Keratinocyte (primary cell): ENCODE results near the gene MAP7. TPM values are rescaled to one million over a fixed set of nuclear protein-coding genes. Genes with fewer than 3 reads are reported as not detected.

Experiments
- DNase-seq: peaks from one replicate; pipeline ENCODE4 v3.0.0-alpha.2; 2011; ENCODE audit warnings: low read depth, missing footprints, low spot score
- FAIRE-seq: peaks from 2 replicates; lab custom pipeline; 2011; peaks lifted over from hg19 to GRCh38; lab: Jason Lieb, UNC
- H2AFZ ChIP-seq: 2 replicates; pipeline ENCODE4 v1.6.0; 2012; ENCODE audit warnings: low read length, control low read depth, inconsistent platforms; ENCODE audit not compliant: control insufficient read depth
- H3K27ac ChIP-seq: 2 replicates; pipeline ENCODE4 v1.5.1; 2011; ENCODE audit warnings: low read length; ENCODE audit not compliant: control insufficient read depth, insufficient read depth
- H3K27me3 ChIP-seq: 3 replicates; pipeline ENCODE4 v1.6.0; 2011; ENCODE audit warnings: low read length; ENCODE audit not compliant: control insufficient read depth, insufficient read depth; ENCODE audit errors: extremely low read depth
- H3K36me3 ChIP-seq, 2 experiments: 2 replicates in 1 of 2; 3 replicates in 1 of 2; pipeline ENCODE4 v1.5.1; 2011; ENCODE audit warnings: low read length in 2 of 2, mild to moderate bottlenecking in 1 of 2; ENCODE audit not compliant: control insufficient read depth in 2 of 2, insufficient read depth in 2 of 2; ENCODE audit errors: extremely low read depth in 1 of 2
- H3K4me1 ChIP-seq: 3 replicates; pipeline ENCODE4 v1.5.1; 2011; ENCODE audit warnings: low read length; ENCODE audit not compliant: control insufficient read depth, insufficient read depth; ENCODE audit errors: extremely low read depth
- H3K4me2 ChIP-seq: 3 replicates; pipeline ENCODE4 v1.6.0; 2011; ENCODE audit warnings: low read depth, low read length; ENCODE audit not compliant: control insufficient read depth, insufficient read depth; ENCODE audit errors: extremely low read depth
- H3K4me3 ChIP-seq, 3 experiments: fragments of 200-600 bp in 1 of 3; sonication (generic) in 1 of 3; 2 replicates in 2 of 3; 3 replicates in 1 of 3; pipeline ENCODE4 v1.5.1; 2011 to 2016; ENCODE audit warnings: low read length in 3 of 3, mild to moderate bottlenecking in 3 of 3, control low read depth in 2 of 3, inconsistent platforms in 1 of 3, low read depth in 1 of 3, mixed read lengths in 1 of 3, mixed run types in 1 of 3, moderate library complexity in 1 of 3; ENCODE audit not compliant: control insufficient read depth in 2 of 3, insufficient read depth in 2 of 3; ENCODE audit errors: extremely low read depth in 1 of 3
- H3K79me2 ChIP-seq: 2 replicates; pipeline ENCODE4 v1.6.0; 2012; ENCODE audit warnings: low read length; ENCODE audit not compliant: control insufficient read depth, insufficient read depth
- H3K9ac ChIP-seq: 3 replicates; pipeline ENCODE4 v1.6.0; 2011; ENCODE audit warnings: low read length; ENCODE audit not compliant: control insufficient read depth, insufficient read depth; ENCODE audit errors: extremely low read depth
- H3K9me1 ChIP-seq: 3 replicates; pipeline ENCODE4 v1.6.0; 2011; ENCODE audit warnings: low read length; ENCODE audit not compliant: control insufficient read depth, insufficient read depth; ENCODE audit errors: extremely low read depth
- H3K9me3 ChIP-seq: 2 replicates; pipeline ENCODE4 v1.5.1; 2012; ENCODE audit warnings: low read depth, low read length; ENCODE audit not compliant: control insufficient read depth
- H4K20me1 ChIP-seq: 3 replicates; pipeline ENCODE4 v1.6.0; 2011; ENCODE audit warnings: low read length; ENCODE audit not compliant: control insufficient read depth, insufficient read depth; ENCODE audit errors: extremely low read depth
- EZH2 ChIP-seq: IDR thresholded peaks from one replicate; pipeline ENCODE4 v1.6.1; 2012; ENCODE audit warnings: inconsistent platforms, mild to moderate bottlenecking, low read length, moderate library complexity
- dilution Hi-C: fragments of 300-500 bp; cut with MboI; formaldehyde crosslinking; loops from one replicate; pipeline ENCODE4 v1.7.0; 2020; ENCODE audit warnings: low sequenced_read_pairs; ENCODE audit not compliant: extremely low pct_ligation_motif_present
- polyA plus RNA-seq, 5 experiments: library from polyadenylated mRNA; depleted of rRNA in 3 of 5; stranded (reverse) in 3 of 5; stranded (forward) in 1 of 5; unstranded in 1 of 5; fragments of >200 nt; gene quantifications; 1 replicate in 1 of 5; 2 replicates in 3 of 5; 3 replicates in 1 of 5; pipeline versions ENCODE4 v1.2.1 to v1.2.3, GENCODE V29; 2011 to 2012; ENCODE audit warnings: missing spikeins in 2 of 5, low read depth in 1 of 5, low replicate concordance in 1 of 5
- TF ChIP-seq, protein P1 (sequence below), 3 experiments: IDR thresholded peaks in 1 of 3; conservative IDR thresholded peaks in 1 of 3; optimal IDR thresholded peaks in 1 of 3; 2 replicates in 2 of 3; 3 replicates in 1 of 3; pipeline versions ENCODE3 to v1.5.1; 2011; ENCODE audit warnings: low read length in 3 of 3, mild to moderate bottlenecking in 3 of 3, moderate library complexity in 2 of 3, control low read depth in 1 of 3, inconsistent platforms in 1 of 3; ENCODE audit not compliant: insufficient read depth in 2 of 3; ENCODE audit errors: extremely low read depth in 1 of 3

The MAP7 gene
- polyA plus RNA-seq, 1 donor (not counting 4 experiments of a cell fraction or from before 2014, with no cell fraction given), result 11.8 TPM

DNA sequence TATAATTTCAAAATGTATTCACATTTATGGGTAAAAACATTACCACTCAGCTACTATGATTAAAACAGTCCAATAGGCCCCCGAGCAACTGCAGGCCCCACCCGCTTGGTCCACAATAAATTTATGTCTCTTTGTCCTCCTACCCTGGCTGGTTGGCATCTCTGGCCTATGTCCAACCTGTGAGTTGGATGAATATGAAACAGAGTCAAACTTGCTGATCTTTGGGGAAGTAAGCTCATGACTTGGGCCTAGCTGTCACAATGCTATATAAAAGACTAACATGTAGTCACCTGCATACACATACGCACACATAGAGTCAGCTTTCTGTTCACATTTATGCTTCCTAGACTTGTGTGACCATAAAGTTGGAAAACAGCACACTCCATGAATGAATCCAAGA lies 20.5 kb downstream of the MAP7 start:
- no peak for TF ChIP-seq EZH2
- TF ChIP-seq, protein P1, sequence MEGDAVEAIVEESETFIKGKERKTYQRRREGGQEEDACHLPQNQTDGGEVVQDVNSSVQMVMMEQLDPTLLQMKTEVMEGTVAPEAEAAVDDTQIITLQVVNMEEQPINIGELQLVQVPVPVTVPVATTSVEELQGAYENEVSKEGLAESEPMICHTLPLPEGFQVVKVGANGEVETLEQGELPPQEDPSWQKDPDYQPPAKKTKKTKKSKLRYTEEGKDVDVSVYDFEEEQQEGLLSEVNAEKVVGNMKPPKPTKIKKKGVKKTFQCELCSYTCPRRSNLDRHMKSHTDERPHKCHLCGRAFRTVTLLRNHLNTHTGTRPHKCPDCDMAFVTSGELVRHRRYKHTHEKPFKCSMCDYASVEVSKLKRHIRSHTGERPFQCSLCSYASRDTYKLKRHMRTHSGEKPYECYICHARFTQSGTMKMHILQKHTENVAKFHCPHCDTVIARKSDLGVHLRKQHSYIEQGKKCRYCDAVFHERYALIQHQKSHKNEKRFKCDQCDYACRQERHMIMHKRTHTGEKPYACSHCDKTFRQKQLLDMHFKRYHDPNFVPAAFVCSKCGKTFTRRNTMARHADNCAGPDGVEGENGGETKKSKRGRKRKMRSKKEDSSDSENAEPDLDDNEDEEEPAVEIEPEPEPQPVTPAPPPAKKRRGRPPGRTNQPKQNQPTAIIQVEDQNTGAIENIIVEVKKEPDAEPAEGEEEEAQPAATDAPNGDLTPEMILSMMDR (optimal IDR thresholded peaks at IDR 0.05 in 1 of 3, IDR thresholded peaks at IDR 0.05 in 1 of 3, conservative IDR thresholded peaks at IDR 0.05 in 1 of 3; ENCODE audit: extremely low read depth in 1 of 3, insufficient read depth in 2 of 3, low read length in 3 of 3), result no peak
- Histone ChIP-seq H3K4me3 (no peak overlapping the region), H4K20me1 (no peaks in the 10 kb centered on the region), H3K79me2 (peaks cover 32% of the 10 kb centered on the region), H3K36me3 (no peaks in the 10 kb centered on the region), H3K9me1 (no peaks in the 10 kb centered on the region), H3K4me2 (no peak overlapping the region), H3K9ac (no peak overlapping the region), H3K9me3 (no peaks in the 10 kb centered on the region), H3K4me1 (peaks cover 24% of the 10 kb centered on the region), H3K27ac (no peak overlapping the region), H2AFZ (no peak overlapping the region), H3K27me3 (no peaks in the 10 kb centered on the region)
- DNase-seq (no peak), FAIRE-seq (peak; percentile 43)
- dilution Hi-C loops, result no loop called here

DNA sequence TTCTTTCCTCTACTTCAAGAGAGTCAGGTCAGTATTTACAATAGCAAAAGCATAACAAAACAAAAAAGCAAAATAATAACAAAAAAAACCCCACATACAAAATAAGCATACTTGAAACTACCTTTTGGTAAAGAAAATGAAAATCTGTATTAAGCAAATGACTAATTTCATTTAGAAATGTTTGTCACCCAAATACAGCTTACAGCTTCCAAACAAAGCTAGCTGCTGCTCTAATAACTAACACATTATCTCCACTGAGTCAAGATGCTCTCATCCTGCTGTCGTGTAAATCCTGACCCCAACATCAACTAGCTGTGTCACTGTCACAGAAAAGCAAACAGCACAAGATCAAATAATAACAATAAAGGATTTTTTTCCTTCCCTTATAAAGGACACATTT lies 21.7 kb downstream of the MAP7 start:
- Histone ChIP-seq H3K9me1 (no peaks in the 10 kb centered on the region), H3K9me3 (no peaks in the 10 kb centered on the region), H3K36me3 (no peaks in the 10 kb centered on the region), H3K27ac (no peak overlapping the region), H3K79me2 (peaks cover 26% of the 10 kb centered on the region), H2AFZ (no peak overlapping the region), H3K9ac (no peak overlapping the region), H4K20me1 (no peaks in the 10 kb centered on the region), H3K4me2 (no peak overlapping the region), H3K4me3 (no peak overlapping the region), H3K4me1 (peaks cover 24% of the 10 kb centered on the region), H3K27me3 (no peaks in the 10 kb centered on the region)
- FAIRE-seq (no peak), DNase-seq (no peak)
- TF ChIP-seq, protein P1 (optimal IDR thresholded peaks at IDR 0.05 in 1 of 3, IDR thresholded peaks at IDR 0.05 in 1 of 3, conservative IDR thresholded peaks at IDR 0.05 in 1 of 3; ENCODE audit: extremely low read depth in 1 of 3, insufficient read depth in 2 of 3, low read length in 3 of 3), result no peak
- no peak for TF ChIP-seq EZH2
- dilution Hi-C loops, result no loop called here
